T follicular helper cell (primary cell): Measurements from ENCODE around the gene FREM3.

Experiments
- DNase-seq: peaks from one replicate; pipeline ENCODE4 v3.0.0-alpha.2; 2020; ENCODE audit warnings: low read depth

FREM3 gene

DNA sequence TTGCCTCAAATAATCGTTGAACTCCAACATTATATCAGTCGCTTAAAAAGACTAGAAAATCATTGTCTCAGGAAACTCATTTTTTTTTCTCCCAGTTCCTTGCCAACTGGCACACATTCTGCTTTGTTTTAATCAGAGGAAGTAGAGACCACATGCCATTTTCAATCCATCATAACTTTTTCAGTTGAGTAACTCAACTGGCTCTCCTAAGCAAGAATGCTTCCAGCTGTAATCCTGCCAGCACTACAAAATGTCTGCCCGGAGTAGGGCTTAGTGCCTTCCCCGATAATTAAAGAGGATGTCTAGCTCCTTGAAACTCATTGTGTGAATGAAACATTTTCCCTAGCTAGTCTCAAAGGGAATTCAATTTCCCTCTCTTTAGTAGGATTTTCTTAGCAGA, 33.0 kb downstream of the FREM3 start:
- no peak for DNase-seq

DNA sequence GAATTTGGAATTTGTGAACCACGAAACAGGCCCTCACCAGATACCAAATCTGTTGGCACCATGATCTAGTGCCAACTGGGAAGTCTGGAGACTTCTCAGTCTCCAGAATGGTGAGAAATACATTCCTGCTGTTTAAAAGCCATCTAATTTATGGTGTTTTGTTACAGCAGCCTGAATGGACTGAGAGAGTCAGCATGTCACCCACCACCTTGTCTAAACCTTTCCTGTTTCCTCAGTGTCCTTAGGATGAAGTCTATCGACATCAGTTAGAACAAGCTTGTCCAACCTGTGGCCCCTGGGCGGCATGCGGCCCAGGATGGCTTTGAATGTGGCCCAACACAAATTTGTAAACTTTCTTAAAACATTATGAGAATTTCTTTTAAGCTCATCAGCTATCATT, 42.1 kb downstream of the FREM3 start:
- no peak for DNase-seq

DNA sequence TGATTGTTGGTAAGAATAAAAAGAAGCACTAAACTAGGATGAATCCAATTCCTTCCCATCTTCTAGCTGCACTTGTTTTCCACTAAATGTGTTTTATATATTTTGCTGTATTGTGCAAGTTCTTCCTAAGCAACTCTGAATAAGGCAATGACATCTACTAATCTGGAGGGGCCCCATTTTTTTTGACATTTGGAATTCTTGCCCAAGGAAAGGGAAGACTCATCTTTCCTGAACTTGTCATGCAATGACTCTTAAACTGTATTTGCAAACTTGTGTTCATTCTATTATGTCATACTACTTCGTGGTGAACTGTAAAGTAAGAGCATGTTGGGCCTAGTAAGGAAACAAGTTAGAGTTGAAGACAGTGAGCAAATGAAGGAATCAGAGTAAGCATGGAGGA, 45.9 kb downstream of the FREM3 start:
- DNase-seq, result no peak

DNA sequence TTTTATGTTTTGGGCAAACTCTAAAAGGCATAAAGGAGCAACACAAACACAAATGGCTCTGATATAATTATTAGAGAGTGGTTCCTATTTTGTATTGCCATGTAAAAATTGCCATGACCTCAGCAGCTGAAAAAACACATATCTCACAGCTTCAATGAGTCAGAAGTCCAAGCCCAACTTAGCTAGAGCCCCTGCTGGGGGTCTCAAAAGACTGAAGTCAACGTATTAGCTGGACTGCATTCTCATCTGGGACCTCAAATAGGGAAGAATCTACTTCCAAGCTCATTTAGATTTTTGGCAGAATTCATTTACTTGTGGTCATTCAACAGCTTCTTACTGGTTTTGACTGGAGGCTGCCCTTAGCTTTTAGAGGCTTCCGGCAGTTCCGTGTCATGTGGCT, 47.4 kb downstream of the FREM3 start:
- no peak for DNase-seq

DNA sequence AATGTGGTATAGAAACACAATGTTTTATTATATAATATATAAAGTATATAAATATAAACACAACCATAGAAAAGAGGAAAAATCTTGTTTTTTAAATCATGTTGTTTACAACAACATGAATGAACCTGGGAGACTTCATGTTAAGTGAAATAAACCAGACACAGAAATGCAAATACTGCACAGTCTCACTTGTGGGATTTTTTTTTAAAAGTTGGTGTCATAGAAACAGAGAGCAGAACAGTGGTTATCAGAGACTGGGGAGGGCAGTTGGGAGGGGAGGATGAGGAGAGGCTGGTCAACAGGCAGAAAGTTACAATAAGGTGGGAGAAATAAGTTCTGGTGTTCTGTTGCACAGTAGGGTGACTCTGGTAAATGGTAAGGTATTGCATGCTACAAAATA, 57.1 kb downstream of the FREM3 start:
- DNase-seq, result no peak

DNA sequence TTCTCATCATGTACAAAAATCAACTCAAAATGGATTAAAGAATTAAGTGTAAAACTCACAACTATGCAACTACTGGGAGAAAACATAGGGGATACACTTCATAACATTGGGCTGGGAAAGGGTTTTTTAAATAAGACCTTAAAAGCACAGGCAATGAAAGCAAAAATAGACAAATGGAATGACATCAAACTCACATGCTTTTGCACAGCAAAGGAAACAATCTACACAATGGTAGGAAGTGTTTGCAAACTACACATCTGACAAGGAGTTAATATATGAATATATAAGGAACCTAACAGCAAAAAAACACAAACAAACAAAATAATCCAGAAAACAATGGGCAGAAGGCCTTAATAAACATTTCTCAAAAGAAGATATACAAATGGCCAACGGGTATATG, 57.9 kb downstream of the FREM3 start:
- DNase-seq, result no peak

DNA sequence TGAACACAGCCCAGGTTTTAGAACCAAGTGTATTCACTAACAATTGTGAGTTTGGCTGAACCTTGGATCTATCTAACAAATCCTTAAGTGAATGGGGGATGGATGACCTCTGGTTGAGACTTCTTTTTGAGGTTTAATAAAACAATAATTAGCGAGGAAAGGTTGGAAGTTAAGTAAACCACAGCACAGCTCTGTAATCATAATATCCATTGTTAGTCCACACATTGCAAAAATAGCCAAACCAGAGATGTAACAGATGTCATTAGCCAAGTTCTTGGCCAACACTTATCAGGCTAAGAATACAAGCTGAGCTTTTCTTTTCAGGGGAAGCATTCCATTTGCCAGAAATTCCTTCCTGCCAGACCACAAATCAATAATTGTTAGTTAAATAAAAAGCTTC, 59.1 kb downstream of the FREM3 start:
- DNase-seq, result no peak

DNA sequence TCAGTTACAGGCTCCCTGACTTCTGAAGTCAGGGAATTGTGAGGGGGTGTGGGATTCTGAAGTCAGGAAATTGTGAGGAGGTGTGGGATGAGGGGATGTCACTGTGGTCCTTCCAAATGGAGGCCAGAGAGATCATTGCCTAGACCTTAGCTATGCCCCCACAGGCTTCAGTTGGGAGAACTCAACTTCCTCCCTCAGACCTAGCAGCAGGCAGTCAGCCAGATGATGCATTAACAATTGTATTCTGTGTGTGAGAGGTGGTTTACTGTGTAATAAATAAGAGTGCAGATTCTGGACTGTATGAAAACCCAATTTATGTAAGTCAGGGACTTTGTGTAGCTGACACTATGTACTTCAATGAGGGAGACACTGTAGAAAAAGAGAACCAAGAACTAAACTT, 65.7 kb downstream of the FREM3 start:
- no peak for DNase-seq

DNA sequence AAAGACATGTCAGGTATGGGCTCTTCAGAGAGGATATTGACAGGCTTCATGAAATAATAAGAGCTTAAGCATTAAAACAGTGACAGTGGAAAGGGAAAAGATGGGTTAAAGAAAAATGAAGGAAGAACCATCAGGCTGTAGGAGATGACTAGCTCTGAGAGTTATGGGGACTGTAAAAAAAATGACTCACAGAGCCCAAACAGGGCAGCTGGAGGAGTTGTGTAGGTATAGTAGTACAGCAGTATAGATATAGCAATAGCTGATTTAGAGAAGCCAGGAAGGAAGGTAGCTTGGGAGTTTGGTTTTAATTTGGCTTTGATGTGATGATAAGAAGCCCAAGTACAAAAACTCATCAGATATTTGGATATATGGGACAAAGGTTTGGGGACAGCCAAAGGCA, 66.6 kb downstream of the FREM3 start:
- DNase-seq, result no peak

DNA sequence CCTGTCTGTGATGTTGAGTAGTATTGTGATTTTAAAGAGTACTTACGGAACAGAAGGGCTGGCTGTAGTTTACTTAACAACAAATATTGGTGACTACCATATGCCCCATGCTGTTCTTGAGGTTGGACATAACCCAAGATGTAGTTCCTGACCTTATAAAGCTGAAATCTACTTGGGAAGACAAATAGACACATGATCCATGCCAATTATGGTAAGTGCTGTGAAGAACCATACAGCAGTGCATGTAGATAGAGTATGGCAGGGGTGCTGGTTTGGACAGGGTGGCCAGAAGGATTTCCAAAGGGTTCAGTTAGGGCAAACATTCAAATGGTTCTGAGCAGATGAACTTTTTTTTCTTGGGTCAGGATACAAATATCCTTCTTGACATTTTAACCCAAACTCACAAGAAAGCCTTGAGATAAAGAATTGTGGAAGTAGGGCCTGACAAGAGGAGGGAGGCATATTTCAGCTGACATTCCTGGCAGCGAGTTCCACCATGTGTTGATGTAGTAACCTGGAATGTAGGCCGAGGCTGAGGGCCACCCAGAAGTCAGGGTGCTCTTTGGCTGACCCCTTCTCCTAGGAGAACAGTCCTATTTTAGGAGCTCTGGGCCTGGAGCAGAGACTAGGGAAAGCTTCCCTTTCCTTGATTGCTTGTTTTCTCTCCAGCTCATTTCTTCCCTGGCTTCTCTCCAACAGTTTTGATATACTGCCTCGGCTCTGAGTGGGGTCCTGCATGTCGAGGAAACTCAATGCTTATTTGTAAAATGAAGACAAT, 74.2 kb downstream of the FREM3 start:
- DNase-seq, result no peak

DNA sequence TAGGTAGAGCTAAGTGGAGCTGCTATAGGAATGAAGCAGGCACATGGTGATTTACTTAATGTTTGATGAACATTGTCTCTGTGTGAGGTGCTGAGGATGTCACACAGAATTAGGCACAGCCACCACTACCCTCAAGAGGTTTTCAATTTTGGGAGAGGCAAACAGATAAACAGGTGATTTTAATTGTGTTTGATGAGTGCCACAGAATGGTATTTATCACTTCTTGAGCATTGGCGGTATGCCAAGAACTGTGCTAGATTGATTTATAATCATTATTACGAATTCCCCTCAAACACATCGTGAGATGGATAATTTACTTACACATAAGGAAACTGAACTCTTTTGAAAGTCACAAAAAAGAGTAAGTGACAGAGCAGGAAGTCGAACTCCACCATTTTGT, 74.8 kb downstream of the FREM3 start:
- DNase-seq, result no peak

DNA sequence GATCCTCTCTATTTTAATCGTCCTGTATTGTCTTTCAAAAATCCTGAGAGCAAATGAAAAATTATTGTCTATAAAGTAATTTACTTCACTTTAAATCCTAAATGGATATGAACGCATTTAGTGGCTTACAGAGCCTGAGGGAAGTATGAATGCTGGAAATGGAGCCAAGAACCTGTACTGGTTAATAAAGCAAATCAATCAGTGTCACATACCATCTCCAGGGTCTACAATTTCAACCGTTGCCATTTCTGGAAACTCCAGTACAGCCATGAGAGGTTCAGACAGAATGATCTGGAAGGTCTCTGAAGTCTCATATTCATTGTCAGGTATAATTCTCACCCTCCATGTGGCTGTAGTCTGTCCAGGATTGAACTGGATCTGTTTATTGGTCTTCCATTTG, 76.6 kb downstream of the FREM3 start:
- no peak for DNase-seq

DNA sequence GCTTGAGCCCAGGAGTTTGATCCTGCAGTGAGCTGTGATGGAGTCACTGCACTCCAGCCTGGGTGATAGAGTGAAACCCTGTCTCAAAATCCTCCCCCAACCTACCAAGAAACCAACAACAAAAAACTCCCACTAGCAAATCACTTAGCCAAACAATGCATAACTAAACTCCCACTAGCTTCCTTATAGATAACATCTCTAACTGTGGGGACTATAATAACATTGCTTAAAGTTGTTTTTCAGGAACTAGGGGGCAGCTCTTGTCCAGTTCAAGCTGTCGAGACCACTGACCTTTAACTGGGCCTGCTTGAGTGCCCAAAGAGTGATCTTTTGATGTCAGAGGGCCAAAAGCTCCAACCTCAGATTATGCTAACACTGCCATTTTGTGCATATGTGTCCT, 81.7 kb downstream of the FREM3 start:
- DNase-seq, result no peak

DNA sequence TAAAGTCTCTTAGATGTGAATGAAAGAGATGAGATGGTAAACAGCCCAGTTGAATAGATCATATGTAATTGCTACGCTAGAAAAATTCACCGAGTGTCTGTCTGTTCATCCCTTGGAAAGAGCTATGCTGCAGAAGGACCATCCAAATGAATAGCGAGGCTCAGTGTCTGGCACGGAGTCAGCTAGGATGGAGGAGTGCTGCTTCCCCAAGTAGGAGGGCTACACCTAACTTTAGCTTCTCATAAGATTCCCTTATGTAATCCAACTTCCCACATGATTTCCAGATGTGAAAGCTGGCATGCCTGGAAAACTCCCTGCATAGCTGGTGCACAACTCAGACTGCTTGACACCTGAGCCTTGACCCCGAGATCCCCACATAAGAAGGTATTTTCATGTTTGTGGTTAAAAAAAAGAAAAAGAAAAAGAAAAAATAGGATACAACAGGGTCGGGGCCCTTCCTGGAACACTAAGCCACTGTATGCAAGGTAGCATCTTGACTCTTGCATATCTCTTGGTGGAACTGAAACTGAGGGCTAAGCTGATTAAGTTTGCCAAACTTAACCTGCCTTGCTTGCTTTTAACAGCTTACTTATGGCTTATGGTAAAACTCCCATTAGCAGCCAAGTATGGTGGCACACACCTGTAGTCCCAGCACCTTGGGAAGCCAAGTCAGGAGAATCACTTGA, 82.3 kb downstream of the FREM3 start:
- no peak for DNase-seq

DNA sequence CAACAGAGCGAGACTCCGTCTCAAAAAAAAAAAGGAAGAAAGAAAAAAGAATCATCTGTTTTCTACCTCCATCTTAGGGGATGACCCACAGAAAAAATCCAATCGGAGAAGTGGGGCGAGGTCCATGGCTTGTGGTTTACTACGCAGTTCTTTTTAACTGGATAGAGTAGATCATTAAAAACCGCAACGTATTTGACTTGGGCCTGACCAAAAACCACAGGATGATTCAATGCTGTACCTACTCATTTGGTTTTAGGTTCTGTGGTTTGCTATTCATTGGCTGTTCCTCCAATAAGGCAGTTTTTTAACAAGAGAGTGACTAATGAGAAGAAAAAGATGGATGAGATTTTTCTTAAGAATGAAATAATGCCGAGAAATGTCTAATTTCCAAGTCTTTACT, 83.7 kb downstream of the FREM3 start:
- no peak for DNase-seq

DNA sequence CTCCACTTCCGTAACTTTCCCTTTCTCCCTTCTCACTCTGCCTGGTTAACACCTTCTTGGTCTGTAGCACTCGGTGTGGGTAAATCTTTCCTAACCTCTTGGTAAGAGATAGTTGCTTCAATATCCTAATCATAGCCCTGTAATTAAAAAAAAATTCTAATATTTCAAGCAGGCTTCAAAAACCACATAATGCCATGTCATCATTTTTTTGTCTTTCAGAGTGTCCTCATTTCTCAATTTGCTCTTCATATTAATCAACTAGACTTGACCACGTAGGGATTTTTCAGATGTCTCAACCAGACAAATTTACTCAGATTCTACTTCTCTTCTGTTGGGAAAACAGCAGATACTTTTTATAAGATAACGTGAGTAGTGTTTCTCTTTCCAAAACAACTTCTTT, 91.0 kb downstream of the FREM3 start:
- DNase-seq, result no peak

DNA sequence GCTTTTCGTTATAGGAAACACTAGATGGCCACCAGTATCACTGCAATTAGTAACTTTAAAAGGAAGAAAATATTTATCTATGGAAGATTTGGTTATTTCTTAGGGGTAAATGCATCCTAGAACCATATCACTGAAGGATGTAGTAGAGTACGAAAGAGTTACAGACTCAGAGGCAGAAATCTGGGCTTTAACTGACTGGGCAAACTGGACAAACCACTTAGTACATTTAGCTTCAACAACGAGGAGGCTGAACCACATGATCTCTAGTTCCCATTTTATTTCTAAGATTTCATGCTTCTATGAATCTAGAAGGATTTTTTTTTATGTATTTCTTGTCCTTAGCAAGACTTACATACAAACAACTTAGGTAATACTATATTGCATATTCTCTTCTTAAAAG, 94.0 kb downstream of the FREM3 start:
- no peak for DNase-seq

DNA sequence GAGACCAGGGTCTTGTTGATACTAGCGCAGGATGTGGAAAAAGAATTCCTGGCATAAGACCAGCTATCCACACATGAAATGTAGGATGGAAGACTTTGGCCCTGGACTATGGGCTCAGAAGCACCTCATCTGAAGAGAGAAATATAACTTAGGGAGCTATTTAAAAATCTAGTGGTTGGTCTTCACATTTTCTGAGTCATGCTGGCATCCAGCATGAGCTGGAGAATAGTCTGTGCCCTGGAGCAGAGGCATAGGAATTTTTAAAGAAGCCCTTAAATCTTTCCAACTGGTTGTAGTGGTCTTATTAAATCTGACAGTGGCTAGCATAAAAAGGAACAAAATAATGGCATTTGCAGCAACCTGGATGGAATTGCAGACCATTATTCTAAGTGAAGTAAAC, 100.6 kb downstream of the FREM3 start:
- no peak for DNase-seq

DNA sequence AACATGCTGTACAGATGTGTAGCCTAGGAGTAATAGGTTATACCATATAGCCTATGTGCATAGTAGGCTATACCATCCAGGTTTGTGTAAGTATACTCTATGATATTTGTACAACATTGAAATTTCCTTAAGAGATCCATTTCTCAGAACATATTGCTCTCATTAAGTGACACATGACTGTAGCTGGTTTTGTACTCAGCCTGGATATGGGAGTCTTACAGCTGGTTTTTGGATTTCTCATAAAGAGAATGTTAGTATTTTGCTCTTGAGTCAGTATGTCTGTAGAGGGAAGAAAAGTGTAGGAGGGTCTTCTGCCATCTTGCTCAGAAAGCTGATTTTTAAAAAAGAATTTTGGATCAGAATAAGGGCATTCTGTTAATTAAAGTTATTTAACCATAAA, 101.7 kb downstream of the FREM3 start:
- no peak for DNase-seq

DNA sequence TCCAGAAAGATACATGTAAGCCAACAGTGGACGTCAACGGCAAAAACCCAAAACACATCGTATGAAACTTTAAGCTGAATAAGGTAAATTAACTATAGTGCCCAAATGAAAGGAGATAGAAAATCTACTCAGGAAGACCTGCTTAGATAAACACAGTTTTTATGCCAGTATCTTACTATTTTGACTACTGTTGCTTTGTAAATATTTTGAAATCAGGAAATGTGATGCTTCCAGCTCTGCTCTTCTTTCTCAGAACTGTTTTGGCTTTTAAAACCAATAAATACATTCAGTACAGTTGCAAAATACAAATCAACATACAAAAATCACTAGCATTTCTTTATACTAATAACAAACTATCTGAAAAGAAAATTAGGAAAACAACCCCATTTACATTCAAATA, 103.2 kb downstream of the FREM3 start:
- no peak for DNase-seq

DNA sequence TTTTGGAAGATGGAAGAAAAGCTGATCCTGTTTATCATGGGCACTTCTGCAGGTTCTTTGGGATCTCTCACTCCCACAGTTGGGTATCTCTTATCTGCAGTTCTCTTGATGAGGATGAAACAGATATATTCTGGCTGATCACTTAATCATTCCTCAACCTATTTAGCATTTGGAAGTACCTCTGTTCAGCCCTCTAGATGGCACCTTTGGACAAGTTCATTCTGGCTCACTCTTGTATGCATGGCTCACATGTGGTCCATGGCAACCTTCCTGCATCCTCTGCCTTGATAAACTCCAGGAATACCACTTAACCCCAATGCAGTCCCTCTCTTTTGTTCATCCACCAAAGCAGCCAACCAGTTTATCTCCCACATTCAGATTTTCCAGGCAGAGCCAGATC, 112.8 kb downstream of the FREM3 start:
- no peak for DNase-seq

DNA sequence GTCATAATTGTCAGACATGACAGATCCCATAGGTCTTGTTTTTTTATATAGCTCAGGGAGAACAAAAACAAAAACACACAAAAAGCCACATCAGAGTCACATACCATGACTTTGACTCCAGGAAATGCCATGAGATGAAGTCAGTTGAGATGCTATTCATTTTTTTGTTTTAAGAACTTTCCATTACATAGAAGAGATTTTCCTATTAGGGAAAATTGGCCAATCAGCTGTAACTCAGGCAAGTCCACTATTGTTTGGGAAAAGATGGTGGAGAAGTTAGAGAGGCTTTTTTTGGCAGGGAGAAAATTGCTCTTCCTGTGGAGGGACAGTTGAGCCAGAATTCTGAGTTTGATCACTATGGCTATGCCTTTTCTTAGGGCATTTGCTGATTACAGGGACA, 114.4 kb downstream of the FREM3 start:
- DNase-seq, result no peak

DNA sequence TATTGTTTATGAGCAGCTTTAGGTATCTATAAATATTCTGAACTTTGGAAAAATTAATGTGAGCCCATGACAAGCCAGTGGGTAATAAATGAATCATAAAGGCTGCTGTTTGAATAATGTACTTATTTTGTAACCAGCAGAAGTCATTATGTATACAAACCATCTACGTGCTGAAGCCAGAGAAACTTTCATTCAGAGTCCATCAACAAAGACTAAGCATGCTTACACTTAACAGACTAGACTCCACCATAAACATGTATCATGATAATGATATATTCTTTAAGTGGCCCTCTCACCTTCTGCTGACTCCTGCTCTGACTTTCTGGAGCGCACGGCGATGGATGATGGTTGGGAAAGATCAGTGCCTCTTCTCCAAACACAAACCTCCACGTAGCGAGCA, 114.9 kb downstream of the FREM3 start:
- no peak for DNase-seq

DNA sequence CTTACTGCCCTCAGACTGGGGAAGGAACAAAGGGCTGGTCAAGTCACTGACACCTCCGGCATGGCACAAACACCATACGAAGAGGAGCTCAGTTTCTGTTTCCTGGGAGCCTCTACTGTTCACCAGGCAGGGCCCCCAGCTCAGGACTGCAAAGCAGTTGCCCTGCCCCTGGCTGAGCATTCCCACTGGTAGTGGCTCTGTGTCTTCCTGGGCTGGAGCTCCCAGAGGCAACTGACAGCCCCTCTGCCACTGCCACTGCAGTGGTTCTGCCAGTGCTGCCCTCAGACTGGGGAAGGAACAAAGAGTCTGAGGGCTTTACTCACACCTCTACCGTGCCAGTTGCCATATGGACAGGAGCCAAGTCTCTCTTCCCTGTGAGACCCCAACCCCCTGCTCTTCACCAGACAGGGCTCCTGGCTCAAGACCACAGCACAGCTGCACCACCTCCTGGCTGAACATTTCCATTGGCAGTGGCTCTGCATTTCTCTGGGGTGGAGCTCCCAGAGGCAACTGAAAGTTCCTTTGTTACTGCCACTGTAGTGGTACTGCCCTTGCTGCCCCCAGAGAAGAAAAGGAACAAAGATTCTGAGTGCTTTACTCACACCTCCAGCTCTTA, 119.0 kb downstream of the FREM3 start:
- DNase-seq, result no peak
